Adrenal gland (tissue), 12 donors: ENCODE measurements around the gene METTL27. TPM values are rescaled to one million over a fixed set of nuclear protein-coding genes. Genes with fewer than 3 reads are reported as not detected.
"Not testable (repeated sequence)": the region's sequence is repeated elsewhere in the genome, so short reads cannot be mapped to it uniquely, and the experiment has no call there.

Experiments used
- DNase-seq, 7 donors: peaks; one replicate each; pipeline ENCODE4 v3.0.0-alpha.2; 2019 to 2020
- H3K27ac ChIP-seq, 5 donors: fragments of 200-600 bp; sonication (generic) in 4 of 5; 1 replicate in 3 of 5; 2 replicates in 2 of 5; pipeline versions ENCODE4 v1.5.1 to v1.8.0; 2016 to 2020; ENCODE audit warnings: mild to moderate bottlenecking in 1 of 5
- H3K27me3 ChIP-seq: fragments of 200-600 bp; 2 replicates; pipeline ENCODE4 v1.8.0; 2021
- H3K36me3 ChIP-seq, 2 donors: fragments of 200-600 bp; replicated peaks in 1 of 2; 1 replicate in 1 of 2; 2 replicates in 1 of 2; pipeline versions ENCODE4 v1.5.1 to v1.8.0; 2018 to 2022
- H3K4me1 ChIP-seq, 2 donors: fragments of 200-600 bp; replicated peaks in 1 of 2; 1 replicate in 1 of 2; 2 replicates in 1 of 2; pipeline versions ENCODE4 v1.5.1 to v1.8.0; 2018 to 2021
- H3K4me3 ChIP-seq, 4 donors: fragments of 200-600 bp; sonication (generic) in 3 of 4; one replicate each; pipeline ENCODE4 v1.5.1; 2016 to 2018
- H3K9me3 ChIP-seq, 3 donors: fragments of 200-600 bp; sonication (generic) in 1 of 3; replicated peaks in 1 of 3; 1 replicate in 2 of 3; 2 replicates in 1 of 3; pipeline versions ENCODE4 v1.5.1 to v1.8.0; 2016 to 2021
- CTCF ChIP-seq, 6 experiments: fragments of 450-650 bp in 4 of 6; fragments of 200-600 bp in 2 of 6; sonication (generic) in 1 of 6; IDR thresholded peaks; 1 replicate in 5 of 6; 2 replicates in 1 of 6; pipeline versions ENCODE4 v1.5.1 to v1.8.0; 2016 to 2021; ENCODE audit warnings: antibody characterized with exemption in 6 of 6, mild to moderate bottlenecking in 2 of 6, moderate library complexity in 1 of 6
- POLR2A ChIP-seq, 2 donors: fragments of 450-650 bp; IDR thresholded peaks; one replicate each; pipeline ENCODE4 v1.6.1; 2017; ENCODE audit warnings: antibody characterized with exemption in 2 of 2, mild to moderate bottlenecking in 2 of 2, moderate library complexity in 1 of 2
- WGBS, 4 donors: extraction: QIAGEN DNeasy Blood & Tissue Kit in 2 of 4; methylation state at CpG; one replicate each; pipeline versions ENCODE4 v1.1.5 to v1.1.7; 2013 to 2017; 5-methylcytosine and 5-hydroxymethylcytosine counted together
- intact Hi-C, 2 donors: fragments of 100-400 bp; cut with DNase I; formaldehyde crosslinking; loops; one replicate each; pipeline versions ENCODE4 v1.14.1 to v1.15.0; 2022 to 2023
- polyA plus RNA-seq, 3 donors: library from polyadenylated mRNA; stranded (reverse); fragments of 200-250 nt in 2 of 3; fragments of 350-450 nt in 1 of 3; fragmentation: Illumina TruSeq in 1 of 3; extraction: RNeasy Lipid Tissue Mini Kit (QIAGEN cat#74804) in 1 of 3; gene quantifications; one replicate each; pipeline ENCODE4 v1.2.3, GENCODE V29; 2013 to 2014
- total RNA-seq, 9 donors: library from RNA; depleted of rRNA in 4 of 9; stranded (reverse); fragments of >200 nt in 4 of 9; fragments of 120-200 nt in 1 of 9; fragmentation: NEBNext Ultra II Directional in 1 of 9; extraction: Animal tissue kit (Norgen Biotek cat#: 25700) in 1 of 9; gene quantifications; one replicate each; pipeline versions ENCODE4 v1.1.0 to v1.2.4, GENCODE V29; 2013 to 2023
- donor health status: healthy with polysubstance abuse.
- donor health status: Bipolar disorder and iron deficiency.
- donor health status: DM: yes; HTN: yes; CAD: no.
- donor health status: DM: no; HTN: no; CAD: no.
- donor health status: DM: no; HTN: no; CAD: no.
- donor health status: DM: yes; HTN: yes; CAD: no.

METTL27 gene
- total and polyA plus RNA-seq, 12 donors, result 0.40 to 8.3 (median 2.6) TPM; not detected in 1

DNA sequence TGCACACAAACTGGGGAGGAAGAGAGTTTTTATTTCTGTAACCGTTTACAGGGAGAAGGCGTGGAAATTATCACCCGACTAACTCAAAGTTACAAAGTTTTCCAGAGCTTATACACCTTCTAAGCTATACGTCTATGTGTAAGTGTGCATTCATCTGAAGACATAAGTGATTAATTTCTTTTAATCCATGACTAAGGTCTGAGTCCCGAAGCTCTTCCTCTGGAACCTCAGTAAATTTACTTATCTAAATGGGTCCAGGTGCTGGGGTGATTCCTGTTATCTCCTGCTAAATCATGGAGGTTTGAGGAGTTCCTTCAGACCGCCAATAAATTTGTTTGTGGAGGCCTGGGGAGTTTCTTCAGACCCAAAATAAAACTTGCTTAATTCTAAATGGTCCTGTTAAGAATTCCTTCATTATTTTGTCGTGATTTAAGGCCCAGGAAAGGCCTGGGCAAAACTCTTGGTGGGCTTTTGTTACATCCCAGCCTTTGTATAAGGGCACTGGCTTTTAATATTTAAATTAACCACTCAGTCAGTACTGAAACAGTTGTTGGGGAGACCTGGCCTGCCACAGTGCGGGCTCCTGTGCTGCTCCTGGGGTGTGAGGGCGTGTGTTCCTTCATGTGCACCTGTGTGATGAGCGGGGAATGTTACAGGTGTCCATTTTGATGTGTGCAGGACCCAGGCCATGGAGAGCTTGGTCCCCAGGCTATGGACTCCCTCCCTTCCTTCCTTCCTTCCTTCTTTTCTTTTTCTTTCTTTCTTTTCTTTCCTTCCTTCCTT is 5.8 kb upstream of the METTL27 start:
- intact Hi-C loops, result no loop called here
- no peak for DNase-seq
- Histone ChIP-seq H3K27ac (no peak overlapping the region), H3K4me1 (peaks cover 0 to 1% of the 10 kb centered on the region in 2 donors), H3K9me3 (no peaks in the 10 kb centered on the region), H3K27me3 (no peaks in the 10 kb centered on the region), H3K4me3 (no peak overlapping the region), H3K36me3 (no peaks in the 10 kb centered on the region)
- TF ChIP-seq CTCF (IDR thresholded peaks at IDR 0.05) (no peak), POLR2A (IDR thresholded peaks at IDR 0.05) (no peak)
- 76 to 94% (median 89%) methylated on average over 10 of the region's 10 CpGs for WGBS, 4 donors

- Histone ChIP-seq H3K4me1 (peaks cover 6 to 13% of the 10 kb centered on the region in 2 donors), H3K27ac (peak overlapping the region in 2 of 5 donors; percentile 17 to 47)
- intact Hi-C loops, H3K4me3 ChIP-seq, H3K9me3 ChIP-seq, H3K36me3 ChIP-seq, H3K27me3 ChIP-seq: not testable (repeated sequence)
- 66 to 74% (median 68%) methylated on average over 12 of the region's 12 CpGs for whole genome bisulfite sequencing, 4 donors
- DNase-seq, result peak in 1 of 7 donors; percentile 22
Observed at GRCh38 chr7:73845701-73846195, 3.4 kb upstream of the METTL27 start.

- no peak overlapping the region for H3K4me3 ChIP-seq
- no peak for DNase-seq
- intact Hi-C loops, result no loop called here
- peaks cover 6 to 13% of the 10 kb centered on the region in 2 donors for H3K4me1 ChIP-seq
- TF ChIP-seq POLR2A (IDR thresholded peaks at IDR 0.05) (no peak), CTCF (IDR thresholded peaks at IDR 0.05) (no peak)
- H3K9me3 ChIP-seq, result no peaks in the 10 kb centered on the region
- no peak overlapping the region for H3K27ac ChIP-seq
- no peaks in the 10 kb centered on the region for H3K27me3 ChIP-seq
- no peaks in the 10 kb centered on the region for H3K36me3 ChIP-seq
- 76 to 80% (median 80%) methylated on average over 13 of the region's 13 CpGs for WGBS, 4 donors
Observed at GRCh38 chr7:73844848-73845460, 2.6 kb upstream of the METTL27 start.

DNA sequence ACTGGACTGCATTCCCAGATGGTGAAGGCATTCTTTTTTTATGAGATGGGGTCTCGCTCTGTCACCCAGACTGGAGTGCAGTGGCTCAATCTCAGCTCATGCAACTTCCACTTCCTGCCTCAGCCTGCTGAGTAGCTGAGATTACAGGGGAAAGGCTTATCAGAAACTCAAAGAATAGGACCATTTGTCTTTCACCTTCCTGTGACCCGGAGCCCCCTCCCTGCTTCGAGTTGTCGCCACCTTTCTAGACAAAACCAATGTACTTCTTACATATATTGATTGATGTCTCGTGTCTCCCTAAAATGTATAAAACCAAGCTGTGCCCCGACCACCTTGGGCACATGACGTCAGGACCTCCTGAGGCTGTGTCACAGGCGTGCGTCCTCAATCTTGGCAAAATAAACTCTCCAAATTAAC is 1.8 kb upstream of the METTL27 start:
- H3K4me1 ChIP-seq, result peaks cover 6 to 13% of the 10 kb centered on the region in 2 donors
- H3K27ac ChIP-seq, result no peak overlapping the region
- no peaks in the 10 kb centered on the region for H3K9me3 ChIP-seq
- TF ChIP-seq POLR2A (IDR thresholded peaks at IDR 0.05) (no peak), CTCF (IDR thresholded peaks at IDR 0.05) (no peak)
- intact Hi-C loops, result no loop called here
- H3K4me3 ChIP-seq, result no peak overlapping the region
- 35 to 42% (median 39%) methylated on average over 9 of the region's 9 CpGs for WGBS, 4 donors
- no peaks in the 10 kb centered on the region for H3K36me3 ChIP-seq
- H3K27me3 ChIP-seq, result no peaks in the 10 kb centered on the region
- no peak for DNase-seq
